NCI-H146 (cell line): ENCODE measurements around the gene HPCAL1.

ENCODE experiments used
- DNase-seq: peaks from one replicate; lab custom pipeline; 2025; lab: John Stamatoyannopoulos, UW

Gene HPCAL1

DNA sequence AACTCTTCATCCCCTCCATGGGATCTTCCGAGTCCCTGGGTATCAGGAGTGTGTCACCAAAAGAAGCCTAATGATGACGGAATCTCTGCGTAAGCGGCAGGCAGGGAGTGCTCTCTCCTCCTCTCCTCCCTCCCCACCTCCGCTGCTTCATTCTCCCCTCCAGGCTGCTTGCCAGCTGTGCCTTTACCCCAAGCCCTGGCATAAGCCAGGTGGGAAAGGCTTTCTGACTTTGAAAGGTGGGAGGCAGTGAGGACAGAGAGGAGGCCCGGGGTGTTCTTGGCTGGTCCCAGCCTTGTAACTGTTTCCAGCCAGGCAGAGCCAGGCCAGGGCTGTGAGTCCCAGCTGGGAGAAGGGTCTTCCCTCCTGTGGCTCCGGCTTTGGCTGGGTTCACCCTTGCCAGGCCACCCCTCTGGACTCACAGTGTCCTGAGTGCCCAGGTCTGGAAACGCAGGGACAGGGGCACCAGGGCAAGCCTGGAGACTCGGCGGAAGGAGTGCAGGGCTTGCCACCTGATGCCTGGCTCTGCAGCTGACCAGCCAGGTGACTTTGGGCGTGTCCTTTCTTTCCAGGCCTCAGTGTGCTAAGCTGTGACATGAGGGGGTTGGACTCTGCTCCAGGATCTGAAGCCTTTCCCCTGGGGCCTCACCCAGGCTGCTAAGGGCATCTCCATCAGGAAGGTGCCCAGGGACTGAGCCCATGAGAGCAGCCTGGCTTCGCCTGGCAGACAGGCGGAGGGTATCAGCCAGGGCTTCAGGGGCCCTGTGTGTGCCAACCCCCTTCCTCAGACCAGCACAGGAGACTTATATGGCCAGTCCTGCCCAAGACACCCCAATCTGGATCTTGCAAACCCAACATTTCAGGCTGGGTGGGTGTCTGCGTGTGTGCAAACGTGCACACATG is 32.7 kb upstream of the HPCAL1 start:
- no peak for DNase-seq

DNA sequence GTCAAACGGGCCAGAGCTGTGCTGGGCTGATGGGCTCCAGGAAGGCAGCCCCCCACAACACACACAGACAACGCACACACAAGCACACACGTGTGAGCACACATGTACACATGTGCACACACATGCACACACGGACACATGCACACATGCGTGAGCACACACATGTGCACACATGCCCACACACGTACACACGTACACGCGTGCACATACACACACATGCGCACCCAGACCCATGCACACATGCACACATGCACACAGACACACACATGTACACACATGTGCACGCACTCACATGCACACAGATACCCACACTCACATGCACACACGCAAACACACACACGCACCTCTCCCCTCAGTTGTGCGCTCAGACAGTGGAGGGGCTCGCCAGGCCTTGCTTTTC is 31.2 kb upstream of the HPCAL1 start:
- no peak for DNase-seq

GRCh38 chr2:10271946-10272345 is 30.8 kb upstream of the HPCAL1 start:
- no peak for DNase-seq

GRCh38 chr2:10272464-10272863 is 30.2 kb upstream of the HPCAL1 start:
- DNase-seq: no peak

DNA sequence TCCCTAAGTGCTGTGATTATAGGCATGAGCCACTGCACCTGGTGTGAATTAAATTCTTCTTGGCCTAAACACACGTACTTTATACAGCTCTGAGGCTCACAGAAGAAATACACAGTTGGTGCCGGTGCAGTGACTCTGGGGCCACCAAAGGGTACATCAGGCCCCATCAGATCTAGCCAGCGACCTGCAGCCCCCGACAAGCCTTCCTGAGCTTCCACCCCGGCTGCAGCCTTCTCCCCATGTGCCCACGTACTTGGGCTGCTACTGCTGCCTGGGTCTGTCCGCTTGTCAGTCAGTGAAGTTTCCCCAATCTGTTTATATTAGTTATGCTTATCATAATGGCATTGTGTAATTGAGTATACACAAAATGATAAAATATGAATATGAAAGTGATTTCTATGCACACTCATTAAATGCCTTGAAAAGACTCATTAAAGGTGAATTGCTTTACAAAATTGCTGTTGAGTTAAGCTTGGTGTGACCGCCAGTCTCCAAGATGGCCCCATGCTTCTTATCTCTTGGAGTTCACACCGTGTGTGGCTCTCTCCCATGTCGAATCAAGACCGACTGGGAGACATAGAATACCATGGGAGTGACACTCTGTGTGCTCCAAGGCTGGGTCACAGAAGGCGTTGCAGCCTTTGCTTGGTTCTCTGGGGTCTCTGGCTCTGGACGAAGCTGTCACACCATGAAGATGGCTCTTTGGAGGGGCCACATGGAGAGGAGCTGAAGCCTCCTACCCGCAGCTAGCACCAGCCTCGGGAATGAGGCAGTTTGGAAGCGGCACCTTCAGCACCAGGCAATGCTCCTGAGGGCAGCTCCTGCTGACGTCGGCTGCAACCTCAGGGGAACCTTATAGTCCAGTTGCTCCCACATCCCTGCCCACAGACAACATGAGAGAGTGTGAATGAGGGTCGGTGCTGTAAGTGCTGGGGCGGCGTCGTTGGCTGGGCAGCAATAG is 29.2 kb upstream of the HPCAL1 start:
- no peak for DNase-seq

DNA sequence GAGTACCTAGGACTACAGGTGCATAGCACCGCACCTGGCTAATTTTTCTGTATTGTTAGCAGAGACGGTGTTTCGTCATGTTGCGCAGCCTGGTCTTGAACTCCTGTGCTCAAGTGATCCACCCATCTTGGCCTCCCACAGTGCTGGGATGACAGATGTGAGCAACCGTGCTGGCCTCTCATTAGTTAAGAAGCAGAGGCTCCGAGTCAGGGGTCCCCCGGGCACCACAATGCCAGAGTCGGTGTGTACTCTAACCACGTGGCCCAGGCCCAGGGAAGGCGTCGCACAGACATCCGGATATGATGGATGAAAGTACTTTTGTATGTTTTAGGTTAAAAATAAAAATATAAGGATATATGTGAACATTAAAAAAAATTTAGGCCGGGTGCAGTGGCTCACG is 28.3 kb upstream of the HPCAL1 start:
- no peak for DNase-seq

DNA sequence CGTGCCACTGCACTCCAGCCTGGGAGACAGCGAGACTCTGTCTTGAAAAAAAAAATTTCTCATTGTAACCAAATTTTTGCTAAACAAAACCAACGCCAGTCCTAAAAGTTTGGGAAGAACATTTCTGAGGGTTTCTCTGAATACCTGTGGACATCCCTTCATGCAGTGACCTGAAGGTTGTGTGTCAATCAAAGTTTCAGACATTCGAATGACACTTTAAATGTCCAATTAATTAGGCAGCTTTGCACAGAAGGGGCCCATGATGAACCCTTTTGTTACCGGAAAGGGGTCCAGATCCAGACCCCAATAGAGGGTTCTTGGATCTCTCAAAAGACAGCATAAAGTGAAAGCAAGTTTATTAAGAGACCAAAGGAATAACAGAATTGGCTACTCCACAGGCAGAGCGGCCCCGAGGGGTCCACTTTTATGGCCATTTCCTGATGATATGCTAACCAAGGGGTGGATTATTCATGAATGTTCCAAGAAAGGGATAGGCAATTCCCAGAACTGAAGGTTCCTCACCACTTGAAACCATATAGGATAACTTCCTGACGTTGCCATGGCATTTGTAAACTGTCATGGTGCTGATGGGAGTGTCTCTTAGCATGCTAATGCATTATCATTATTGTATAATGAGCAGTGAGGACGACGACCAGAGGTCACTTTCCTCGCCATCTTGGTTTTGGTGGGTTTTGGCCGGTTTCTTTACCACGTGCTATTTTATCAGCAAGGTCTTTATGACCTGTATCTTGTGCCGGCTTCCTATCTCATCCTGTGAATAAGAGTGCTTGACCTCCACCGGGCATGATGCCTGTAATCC is 27.5 kb upstream of the HPCAL1 start:
- DNase-seq: no peak

DNA sequence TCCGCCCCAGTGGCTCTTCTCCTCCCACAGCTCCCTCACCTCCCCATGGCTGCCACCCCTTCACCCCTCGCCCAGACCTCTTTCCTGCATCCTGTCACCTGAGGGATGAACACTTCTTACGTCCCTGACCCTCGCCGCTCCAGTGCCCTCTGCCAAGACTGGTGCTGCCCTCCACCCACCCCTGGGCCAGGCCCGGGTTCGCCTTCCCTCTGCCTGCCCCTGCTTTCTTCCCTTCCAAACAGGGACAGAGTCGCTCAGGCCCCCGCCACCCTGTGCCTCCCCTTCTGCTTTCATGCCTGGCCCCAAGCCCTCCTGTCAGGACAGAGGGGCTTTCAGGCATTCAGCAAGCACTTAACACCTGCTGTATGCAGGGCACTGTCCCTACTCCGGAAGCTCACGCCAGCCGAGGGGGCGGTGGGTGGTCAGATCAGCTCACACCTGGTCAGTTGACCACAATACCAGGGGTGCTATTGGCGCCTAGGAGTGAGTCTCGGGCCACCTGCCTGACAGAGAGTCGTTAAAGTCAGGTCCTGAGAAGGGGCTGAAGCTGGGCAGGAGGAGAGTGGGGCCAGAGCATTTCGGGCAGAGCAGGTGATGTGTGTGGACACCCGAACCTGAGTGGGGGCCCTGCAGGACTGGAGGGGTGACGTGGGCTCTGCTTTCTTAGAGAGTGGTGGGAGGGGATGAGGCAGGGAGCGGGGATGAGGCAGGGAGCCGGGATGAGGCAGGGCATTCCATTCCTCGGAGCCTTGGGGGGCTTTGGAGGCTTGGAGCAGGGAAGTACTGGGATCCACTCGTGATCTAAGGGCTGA is 26.0 kb upstream of the HPCAL1 start:
- DNase-seq: no peak

DNA sequence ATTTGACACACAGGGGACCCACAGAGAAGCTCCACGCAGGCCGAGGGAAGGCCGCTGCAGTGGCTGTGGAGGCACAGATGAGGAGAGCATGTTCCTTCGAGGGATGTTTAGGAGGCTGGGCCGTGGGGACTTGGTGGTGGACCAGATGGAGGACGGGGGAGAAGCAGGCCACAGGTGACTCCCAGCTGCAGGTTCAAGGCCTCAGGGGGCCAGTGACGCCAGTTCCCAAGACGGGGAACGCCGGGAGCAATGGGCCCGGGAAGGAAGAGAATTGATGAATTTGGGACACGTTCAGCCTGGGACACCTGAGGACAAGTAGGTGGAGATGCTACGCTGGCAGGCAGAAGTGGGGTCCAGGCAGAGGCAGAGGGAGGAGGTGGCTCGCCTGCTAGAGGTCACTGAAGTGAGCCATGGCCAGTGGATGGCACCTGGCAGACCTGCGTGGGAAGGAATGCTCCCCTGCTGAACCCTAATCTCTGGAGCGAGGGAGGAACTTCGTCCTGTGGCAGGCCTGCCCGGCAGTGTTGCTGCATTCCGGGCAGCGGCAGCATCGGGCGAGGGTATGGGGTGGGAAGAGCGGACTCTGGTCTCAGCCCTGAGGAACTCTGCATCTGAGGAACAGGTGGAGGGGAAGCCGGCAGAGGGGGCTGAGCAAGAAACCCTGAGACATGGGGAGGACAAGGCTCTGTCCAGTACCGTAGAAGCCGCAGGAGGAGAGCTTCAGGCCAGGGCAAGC is 25.2 kb upstream of the HPCAL1 start:
- DNase-seq: no peak

DNA sequence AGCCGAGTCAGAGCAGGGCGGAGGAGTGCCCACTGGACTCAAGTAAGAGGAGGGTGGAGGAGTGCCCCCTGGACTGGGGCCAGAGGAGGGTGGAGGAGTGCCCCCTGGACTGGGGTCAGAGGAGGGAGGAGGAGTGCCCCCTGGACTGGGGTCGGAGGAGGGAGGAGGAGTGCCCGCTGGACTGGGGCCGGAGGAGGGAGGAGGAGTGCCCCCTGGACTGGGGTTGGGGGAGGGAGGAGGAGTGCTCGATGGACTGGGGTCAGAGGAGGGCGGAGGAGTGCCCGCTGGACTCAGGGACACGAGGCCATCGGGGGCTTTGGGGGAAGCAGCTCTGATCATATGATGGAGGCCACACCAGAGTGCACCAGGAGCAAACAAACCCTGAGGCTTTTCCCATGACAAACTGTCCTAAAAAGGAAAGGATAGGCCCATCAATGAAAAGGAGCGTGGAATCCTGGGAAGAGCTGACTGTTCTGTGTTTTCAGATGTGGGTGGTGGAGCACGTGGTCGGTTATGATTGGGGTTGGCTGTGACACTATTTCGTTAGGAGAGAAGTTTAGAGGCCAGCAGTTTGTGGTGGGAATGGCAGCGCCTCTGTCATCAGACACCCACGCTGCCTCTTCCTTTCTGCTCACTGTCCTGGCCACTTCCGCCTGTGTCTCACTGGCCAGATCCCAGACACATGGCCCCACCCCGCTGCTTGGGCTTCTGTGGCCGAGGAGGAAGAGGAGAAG is 24.5 kb upstream of the HPCAL1 start:
- DNase-seq: no peak

- no peak for DNase-seq
These were observed 23.8 kb upstream of the HPCAL1 start for GRCh38 chr2:10278763-10279471.

DNA sequence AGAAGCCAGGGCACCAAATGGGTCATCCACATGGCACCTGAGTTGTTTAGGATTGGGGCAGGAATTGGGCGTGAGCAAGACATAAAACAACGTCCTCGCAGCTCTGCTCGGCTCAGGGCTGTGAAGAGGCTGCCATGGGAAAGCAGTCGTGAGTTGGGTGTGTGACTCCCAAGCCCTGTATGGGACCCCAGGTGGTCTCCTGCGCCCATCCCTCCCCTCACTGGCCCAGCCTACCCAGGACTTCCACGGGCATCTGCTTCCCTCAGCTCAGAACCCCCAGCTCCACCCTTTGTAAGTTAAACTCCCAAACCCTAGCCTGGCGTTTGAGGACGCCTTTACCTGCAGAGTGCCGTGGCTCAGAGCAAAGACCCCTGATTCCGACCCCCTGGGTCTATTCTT is 23.2 kb upstream of the HPCAL1 start:
- DNase-seq: no peak

DNA sequence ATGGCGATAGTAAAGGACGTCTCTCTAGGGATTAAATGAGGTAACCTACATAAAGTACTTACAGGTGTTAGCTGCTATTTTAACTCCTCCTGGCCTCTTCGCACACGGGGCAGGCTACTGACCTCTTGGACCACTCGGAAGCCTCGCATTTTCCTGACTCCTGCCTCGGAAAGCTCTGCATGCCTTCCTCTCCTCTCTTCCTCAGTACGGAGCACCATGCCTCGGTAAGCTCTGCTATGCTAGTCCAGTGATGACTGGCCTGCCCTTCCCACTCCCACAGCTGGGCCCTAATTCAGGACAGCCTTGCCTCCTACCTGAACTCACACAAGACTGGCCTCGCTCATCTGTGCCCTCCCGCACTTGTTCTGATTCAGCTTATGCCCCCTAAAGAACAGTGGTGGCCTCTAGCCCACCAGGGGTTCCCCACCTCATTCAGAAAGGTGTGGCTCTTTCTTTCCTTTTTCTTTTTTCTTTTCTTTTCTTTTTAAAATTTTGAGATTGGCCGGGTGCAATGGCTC is 22.7 kb upstream of the HPCAL1 start:
- DNase-seq: no peak

- no peak for DNase-seq
These were observed 20.8 kb upstream of the HPCAL1 start for GRCh38 chr2:10281891-10282290.

DNA sequence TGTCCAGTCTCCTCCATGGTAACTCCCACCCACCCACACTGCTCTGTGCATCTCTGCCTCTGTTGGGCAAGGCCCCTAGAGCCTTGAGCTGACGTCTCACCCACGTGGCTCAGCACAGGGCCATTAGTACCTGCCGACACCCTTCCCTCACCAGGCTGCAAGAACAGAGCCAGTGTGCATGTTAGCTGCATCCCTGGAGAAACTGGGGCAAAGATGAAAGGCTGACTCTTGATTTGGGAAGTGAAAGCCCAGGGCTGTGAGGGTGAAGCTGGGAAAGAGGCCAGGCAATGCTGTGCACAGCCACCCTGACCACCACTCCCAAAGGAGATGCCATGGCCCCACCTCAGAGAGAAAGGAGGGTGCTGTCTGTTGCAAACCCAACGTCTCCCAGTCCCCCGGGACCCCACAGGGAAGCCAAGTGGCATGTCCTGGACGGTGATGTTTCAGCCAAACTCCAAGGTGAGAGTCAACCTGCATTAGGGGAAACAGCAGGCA is 20.0 kb upstream of the HPCAL1 start:
- no peak for DNase-seq

DNA sequence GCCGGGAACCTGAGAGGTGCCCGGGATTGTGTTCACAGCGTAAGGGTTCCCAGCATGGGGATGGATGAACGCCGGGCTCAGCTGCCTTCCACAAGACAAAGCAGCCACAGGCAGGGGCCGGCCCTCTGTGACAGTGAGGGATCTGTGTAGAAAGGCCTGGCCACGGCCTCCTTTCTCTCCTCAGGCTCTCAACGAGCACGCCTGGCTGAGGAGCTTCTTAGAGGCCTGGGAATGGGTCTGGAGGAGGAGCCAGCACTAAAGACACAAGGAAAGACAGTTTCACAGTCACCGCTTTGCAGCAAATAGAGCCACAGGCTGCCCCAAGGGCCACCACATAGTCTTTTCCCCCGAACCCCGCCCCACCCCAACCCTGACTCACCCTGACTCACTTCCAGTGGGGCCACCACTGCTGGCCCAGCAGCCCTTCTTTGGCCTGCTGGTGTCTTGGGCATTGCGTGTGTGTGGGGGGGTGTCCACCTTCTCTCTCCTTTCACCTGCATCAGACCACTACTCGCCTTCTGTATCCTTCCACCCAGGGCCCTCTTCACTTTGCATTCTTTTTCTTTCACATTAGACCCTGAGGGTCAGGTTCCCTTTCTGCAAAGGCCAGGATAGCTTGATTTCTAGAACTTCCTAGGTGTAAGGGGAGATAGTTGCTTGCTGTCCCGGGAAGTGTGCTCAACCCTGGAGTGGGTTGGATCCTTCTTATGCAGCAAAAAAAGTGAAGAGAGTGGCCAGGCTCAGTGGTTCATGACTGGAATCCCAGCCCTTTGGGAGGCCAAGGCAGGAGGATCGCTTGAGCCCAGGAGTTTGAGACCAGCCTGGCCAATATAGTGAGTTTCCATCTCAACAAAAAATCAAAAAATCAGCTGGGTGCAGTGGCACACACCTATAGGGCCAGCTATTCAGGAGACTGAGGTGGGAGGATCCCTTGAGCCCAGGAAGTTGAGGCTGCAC is 19.3 kb upstream of the HPCAL1 start:
- DNase-seq: no peak

GRCh38 chr2:10284108-10284870 is 18.4 kb upstream of the HPCAL1 start:
- DNase-seq: no peak
